ENCODE measurements around the gene PIEZO2.
"Not testable (repeated sequence)": the region's sequence is repeated elsewhere in the genome, so short reads cannot be mapped to it uniquely, and the experiment has no call there.

The PIEZO2 gene

DNA sequence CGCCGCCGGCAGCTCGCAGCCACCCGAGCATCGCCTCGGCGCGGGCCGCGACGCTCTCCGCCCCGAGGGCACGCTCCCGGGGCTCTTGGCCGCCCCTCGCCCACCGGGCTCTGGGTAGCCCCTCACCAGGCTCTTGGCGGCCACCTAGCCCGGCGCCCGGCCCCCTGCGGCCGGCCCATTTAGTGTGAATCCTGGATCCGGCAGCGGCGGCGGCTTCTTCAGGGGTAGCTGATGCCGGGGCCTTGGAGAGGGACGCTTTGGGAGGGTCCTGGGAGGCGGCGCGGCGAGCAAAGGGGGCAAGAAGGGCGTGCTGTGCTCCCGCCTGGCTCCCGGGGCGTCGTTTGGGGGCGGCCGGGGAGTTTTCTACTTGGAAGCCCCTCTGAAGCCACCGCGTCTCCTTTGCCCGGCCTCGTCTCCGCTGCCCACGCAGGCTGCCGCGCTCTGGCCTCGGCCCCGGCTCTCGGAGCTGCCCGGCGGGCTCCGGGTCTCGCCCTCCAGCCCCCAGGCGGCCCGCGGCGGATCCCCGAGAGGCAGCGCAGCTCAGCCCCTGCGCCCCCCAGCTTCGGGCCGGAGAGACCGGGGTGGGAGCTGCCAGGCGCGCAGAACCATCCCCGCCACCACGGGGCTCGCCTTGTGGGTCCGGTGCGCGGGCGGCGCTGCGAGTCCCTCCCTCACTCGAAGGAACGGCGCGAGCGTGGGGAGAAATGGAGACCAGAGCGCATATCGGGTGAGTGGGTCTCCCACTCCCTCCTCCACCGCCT, 509 bp downstream of the PIEZO2 start:
- no peak for DNase-seq

DNA sequence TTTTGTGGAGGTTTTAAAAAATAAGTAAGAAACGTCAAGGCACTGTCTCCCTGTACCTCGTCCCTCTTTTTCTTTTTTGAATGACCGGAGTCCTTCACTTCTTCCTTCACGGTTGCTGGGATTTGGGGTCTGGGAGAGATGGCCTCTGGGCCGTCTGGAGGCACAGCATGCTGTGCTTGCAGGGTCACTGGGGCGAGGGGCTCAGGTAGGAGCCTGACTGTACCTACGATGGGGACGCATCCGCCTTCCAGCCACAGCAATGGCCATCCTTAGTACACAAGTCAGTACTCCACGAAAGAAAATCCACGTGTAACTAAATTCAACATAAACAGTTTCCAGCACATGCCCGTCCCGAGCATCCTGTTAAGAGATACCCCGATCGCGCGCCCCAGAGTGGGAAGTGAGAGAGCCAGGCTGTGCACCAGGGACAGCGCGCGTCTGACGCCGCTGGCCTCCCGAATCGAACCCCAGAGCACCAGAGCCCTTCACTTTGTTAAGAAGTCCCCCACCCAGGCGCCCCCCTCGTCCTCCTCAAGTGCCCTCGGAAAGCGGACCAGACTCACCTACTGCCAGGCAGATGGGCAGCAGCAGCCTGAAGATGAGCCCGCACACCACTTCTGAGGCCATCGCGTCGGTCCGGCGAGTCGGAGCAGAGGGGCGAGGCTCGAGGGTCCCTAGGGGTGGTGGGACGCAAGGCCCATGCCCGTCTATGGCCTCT, 1.2 kb downstream of the PIEZO2 start:
- DNase-seq: no peak

DNA sequence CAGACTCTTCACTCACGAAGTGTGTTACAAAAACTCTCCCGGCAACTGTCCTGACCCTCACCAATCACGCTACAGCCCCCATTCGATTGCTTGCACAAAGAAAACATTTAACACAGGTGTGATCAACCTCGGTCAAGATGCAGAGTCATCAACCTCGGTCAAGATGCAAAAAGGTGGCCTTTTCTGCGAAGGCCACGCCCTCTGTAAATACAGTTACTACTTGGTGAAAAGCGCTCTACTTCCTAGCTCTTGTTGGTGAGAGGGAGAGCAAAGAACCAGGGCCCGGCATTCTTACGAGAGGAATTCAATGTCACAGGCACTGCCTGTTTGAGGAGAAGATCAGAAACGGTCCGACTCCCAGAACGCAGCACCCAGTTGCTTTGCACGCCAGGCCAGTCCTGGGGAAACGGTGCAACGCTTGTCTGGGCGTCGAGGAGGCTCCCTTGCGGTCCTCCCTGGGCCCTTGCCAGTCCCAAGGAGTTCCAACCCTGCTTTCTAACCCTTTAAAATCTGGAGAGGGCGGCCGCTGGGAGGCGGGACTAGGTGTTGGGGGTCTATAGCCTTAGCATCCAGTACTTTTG, 1.9 kb downstream of the PIEZO2 start:
- no peak for DNase-seq

DNA sequence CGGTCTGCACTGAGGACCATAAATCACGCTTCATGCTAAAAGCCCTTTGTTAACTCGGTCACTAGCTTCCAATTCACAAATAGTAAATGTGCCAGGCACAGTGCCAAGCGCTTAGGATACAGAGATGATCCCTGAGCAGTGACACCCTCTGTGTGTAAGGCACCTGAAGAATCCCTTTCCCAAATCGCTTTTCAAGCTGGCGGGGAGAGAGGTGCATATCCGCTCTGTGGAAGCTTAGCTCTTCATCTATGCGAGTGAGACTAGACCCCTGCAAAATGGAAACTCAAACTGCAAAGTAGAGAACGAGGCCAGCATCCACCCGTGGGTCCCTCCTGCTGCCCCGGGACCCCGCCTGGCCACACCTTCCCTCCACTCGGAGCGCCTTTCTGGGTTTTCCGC, 2.4 kb downstream of the PIEZO2 start:
- no peak for DNase-seq

DNA sequence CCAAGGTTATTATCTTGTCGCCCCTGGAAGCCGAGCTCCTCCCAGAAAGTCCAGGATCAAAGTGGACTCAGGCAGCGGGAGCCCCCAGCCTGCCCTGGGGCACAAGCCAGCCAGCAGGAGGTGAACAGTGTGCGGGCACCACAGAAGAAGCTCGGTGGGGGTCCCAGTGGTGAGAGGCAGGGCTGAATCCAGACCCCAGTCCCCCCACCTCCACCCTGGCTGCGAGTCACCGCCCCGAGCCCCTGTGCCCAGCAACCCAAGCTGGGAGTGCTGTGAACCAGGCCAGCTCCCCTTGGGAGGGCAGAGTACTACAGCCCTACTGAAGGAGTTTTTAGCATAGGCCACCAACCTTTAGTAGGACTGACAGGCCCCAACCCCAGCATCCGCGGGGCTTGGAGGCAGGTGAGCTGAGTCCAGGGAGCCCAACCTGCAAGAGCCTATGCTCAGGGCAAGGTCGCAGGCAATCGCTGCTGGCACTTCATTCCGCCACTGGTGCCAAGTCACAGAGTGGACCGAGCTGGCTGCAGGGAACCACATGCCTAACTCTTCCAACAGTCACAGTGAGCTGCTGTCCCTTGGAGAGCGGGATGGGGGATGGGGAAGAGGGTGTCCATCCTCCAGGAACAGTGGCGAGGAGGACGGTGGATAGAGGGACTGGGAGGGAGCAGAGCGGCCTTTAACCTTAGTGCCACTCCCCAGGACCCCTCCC, 3.0 kb downstream of the PIEZO2 start:
- DNase-seq: no peak

DNA sequence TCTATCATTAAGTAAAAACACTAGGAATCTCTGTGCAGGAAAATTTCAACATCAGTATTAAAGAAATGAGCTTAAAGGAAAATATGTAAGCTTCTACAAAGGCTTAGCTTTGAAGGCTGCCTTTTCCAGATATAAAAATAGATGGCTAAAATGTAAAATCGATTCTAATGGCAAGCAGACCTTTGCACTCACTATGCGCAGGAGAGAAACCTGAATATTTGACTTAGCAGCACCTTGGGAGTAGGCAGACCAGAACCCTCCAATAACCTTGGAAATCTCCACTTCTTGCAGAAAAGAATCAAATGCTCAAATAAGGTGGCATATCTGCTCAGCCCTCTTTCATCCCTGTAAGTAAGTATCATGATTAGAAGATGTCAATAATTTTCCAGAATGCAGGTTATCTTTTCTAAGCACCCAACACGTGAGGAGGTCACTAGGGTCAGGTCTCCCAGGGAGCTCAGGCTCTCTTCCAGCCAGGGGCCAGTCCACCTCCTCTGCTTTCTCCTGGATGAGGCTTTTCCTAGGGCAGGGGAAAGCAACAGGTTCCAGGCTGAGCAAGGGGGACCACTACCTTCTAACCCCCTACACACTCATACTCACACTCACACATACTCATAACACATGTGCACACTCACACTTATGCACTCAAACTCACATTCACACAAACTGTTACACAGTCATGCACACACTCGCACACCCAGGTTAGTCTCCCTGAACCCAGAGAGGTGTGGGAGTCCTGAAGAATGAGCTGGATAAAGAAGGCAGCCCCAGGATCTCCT, 3.8 kb downstream of the PIEZO2 start:
- no peak for DNase-seq

DNA sequence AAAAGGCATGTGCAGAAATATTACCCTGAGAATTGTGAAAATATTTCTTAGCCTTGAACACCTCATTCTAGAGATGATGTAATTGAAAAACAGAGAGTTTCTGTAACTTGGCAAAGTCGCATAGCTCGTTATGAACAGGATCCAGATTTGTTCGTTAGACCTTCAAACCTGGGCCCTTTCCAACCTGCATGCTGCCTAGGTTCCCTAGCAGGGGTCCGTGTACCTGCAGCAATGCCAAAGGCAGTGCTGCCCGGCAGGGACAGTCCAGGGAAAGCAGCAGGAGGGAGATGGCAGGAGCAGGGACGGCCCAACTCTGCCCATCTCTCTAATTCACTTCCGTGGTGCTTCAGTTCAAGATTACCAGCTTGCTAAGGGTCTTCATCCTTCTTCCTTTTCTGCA, 12.0 kb downstream of the PIEZO2 start:
- no peak for DNase-seq

DNA sequence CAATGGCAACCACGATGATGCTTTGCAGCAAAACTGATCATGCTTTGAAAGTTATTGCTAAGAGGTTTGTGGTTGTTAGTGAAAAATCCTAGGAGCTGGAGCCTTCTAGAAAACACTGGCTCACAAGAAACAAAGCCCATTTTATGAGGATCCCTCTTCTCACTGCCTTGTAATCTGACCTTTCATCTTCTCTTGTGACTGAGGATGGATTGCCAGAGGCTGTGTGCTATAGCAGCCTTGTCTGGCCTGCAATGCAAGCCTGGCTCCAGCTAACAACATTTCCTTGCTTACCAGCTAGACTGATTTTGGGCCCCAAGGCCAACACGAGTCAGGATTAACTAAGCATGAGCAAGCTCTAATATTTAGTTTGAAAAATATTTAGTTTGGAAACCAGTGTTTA, 13.1 kb downstream of the PIEZO2 start:
- DNase-seq: no peak

DNA sequence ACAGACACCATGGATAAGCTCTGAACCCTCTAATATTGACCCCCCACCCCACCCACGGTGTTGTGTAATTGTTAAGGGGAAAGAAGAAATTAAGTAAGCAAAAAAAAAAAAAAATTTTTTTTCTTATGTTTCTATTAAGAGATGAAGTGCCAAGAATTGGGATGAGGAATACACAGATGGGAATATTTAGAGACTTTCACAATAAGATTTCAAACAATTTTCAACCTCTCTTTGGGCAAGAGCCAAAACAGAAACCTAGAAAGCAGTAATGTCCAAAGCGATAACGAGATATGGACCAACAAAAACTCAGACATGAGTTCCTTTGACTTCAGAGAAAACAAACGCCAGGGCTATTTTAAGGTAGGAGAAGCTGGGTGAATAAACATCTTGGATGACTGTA, 14.4 kb downstream of the PIEZO2 start:
- DNase-seq: no peak

DNA sequence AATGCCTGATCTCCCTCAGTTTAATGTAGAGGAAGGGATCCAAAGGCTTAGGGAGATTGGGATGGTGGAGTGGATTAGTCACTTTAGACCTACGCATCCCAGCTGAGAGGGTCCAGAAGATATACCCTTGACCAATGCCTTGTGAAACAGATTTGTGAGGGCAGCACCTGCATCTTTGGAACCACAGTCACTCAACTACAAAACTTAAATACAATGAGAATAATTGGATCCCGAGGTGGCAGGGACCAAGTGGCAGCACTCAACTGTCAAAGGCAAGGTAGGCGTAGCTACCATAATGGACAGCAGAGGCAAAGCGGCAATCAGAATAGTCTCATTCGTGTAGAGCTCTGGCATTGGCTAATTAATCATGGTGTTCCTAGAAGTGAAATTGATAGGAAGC, 20.3 kb downstream of the PIEZO2 start:
- not testable (repeated sequence) for DNase-seq

DNA sequence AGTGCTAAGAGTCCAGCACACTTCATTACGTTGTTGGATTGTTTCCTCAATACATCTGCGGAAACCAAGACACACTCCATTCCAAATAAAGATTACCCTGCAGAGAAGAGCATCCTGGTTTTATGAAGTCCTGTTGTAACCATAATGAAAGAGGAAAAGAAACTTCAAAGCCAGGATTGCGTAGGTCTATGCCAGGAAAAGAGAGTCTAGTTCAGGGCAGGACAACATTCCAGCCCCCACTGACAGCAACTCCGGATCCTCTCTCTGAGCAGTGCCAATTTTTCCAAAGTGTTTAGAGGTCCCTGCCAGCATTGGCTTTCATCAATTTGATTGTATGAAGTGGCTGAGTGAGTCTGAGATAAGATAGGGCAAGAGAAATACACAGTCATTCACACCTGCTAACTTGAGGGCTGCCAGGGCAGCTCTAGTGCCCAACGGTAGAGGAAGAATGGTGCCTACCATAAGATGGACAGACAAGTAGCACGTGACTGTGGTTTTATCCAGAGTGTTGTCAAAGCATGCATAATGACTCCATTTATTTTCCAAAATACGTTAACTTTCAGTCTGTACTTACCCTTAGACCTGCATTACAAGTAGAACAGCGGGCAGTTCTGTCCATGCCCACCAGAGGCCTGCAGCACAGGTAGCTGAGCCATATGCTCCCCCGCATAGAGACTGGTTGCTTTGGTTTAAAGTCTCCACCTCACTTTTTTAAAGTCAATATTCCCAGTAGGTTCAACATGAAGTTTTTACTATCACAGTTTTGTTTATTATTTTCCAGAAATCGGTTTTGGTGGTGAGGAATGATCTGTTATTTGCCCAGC, 23.7 kb downstream of the PIEZO2 start:
- DNase-seq: no peak

DNA sequence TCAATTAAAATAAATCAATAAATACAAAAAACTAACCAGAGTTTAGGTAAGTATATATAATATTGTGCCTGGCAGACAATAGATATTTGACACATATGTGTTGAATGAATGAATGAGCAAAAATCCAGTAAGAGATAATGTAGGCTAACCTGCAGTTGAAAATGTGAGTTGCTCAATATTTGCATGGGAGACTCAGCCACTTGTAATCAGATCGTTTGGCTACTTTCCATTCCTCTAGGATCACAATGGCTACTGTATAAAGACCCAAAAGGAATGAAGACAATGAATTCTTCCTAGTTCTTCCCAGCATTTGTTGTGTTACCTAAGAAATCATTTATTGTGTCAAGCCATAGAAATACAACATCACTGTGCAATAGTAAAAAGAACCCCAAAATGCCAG, 25.3 kb downstream of the PIEZO2 start:
- no peak for DNase-seq

DNA sequence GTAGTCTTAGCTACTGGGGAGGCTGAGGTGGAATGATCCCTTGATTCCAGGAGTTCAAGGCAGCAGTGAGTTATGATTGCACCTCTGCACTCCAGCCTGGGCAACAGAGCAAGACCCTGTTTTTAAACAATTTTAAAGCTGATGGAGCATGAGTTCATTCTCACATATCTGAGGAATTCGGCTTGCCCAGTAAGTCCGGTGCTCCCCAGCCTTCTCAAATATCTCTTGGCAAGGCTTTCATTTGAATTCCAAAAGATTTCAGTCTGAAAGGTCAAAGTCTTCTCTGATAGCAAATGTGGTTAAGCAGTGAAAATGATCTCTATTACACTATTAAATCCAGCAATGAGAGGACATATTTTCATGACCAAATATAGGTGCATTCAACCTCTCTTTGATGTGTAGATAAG, 27.9 kb downstream of the PIEZO2 start:
- no peak for DNase-seq

DNA sequence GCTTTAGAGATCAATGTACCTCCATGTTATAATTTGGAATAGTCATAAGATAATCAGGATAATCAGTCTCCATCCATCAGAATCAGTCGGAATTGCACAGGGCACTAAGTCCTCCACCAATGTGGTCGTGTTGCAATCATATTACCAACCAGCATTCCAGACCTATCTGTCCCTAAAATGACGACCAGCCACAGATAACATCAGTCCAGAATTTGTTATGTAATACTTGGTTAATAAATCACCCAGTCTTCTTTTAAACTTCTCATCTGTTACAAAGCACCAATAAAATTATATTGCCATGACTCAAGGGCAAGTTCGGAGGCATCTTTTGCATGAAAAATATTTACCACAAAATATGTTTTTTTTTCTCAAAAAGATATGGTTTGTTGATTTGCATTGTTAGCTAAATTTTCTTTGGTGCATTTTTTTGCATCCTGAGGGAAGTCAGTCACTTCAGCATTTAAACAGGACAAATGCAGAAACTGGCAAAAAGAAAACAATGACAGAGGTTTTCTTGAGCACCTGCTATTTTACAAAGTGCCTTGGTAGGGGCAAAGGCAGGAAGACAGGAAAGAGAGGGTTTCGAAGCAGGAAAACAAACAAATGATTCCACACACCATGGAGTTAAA, 29.3 kb downstream of the PIEZO2 start:
- no peak for DNase-seq

DNA sequence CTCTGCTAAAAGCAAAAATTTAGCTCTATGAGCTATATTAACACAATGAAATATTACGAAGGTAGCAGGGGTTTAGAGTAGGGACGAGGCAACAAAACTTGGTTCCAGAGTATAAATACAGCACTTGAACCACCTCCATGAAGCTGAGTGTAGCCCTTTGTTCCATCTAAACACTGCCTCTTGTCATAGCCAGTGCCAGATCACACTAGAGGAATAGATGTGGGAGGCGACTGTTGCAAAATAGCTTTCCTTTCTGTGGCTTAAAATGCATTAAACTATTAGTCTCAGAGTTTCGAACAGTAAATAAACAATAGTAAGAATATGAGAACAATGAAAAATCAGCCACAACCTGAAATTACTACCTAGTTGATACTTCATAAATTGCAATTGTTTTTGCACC, 29.8 kb downstream of the PIEZO2 start:
- no peak for DNase-seq

DNA sequence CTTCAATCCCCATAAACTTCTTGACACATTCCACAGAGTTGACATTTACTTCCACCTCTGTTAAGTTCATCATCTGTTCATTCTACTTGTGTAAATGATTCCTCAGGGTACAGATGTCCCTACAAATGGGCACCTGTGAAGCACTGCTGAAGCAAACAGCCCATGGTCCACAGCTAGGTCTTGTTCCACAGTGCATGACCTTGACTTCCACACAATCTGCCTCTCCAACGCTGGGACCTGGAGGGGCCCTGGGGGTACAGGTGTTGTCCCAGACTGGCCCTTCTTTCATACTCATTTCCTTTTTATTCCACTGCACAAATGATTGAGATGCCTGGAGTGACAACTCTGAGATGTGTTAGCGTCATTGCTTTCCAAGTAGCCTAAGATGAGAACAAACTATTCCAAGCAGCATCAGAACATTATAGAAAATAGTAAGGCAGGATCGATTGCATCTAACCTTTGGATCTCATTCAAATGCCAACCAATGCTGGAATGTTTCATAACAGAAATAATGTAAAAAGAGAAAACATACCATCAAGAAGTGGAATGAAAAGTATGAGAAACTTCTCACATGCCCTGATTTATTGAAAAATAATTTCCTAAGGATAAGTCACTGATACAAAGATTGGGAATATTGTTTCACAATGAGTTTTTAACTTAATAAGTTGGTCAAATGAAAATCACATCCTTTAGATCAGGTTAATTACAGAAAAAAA, 31.2 kb downstream of the PIEZO2 start:
- DNase-seq: no peak

DNA sequence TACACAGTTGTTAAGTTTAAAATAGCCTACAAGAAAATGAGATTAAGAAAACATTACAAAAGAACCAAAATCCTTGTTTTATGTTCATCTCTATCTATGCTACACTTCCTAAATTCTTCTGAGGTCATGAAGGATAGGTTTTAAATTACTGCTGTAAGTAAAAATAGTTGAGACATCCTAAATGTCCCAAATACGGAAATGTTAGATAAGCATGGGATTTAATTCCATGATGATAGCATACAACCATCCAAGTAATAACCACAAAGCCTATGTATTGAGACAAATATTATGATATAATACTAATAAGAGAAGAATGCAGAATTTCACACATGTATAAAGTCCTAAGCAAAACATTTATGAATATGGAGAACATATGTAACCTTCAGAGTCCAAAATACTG, 34.1 kb downstream of the PIEZO2 start:
- no peak for DNase-seq

DNA sequence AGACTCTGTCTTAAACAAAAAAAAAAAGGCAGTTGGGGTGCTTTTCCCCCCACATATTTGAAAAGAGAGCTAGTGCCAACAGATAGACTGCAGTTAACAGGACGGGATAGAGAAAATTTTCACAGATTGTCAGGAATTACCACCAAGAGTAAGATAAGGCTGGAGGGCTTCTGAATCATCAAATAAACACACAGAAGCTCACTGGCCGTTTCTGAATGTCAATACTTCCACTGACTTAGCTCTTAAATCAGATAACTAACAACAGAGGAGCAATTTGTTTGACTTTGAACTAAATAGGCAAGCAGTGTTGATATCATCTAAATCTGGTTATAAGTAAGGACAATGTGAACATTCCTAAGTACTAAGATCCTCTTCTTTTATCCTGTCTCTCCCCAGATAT, 34.7 kb downstream of the PIEZO2 start:
- no peak for DNase-seq

DNA sequence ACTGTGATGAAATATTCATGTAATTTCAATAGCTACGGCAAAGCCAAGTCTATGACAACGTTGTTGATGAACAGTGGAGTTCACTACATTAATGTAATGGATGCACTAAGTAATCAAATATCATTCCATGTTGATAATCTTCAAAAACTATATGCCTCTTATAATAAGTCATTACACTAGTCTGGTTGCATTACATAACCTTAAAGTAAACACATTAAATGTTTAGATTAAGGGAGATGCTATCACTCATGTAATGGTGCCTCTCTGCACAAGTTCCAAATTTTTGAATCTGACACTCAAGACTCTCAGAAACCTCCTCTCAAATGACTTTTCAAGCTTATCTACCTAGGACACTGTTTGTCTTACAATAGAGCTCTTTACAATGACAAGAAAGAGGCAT, 35.4 kb downstream of the PIEZO2 start:
- DNase-seq: no peak

DNA sequence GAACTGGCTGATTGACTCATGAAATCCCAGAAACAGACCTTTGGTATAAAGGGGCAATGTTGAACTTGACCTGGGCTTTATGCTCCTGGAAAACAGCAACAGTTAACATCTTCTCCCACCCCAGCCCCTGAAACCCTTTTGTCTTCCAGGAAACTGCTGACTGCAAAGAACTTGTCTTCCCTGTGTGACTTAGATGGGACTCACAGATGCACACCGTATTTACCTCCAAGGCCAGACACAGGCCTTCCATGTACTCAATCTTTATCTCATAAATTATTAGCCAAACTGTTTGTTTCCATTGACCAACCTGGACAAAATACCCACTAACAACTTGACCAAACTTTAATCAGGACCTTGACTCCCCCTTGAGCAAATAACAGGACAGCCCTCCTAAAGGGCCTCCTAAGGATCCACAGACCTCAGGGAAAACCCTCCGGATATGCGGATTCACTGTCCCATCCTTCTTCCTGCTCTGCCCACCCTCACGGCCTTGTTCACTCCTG, 36.3 kb downstream of the PIEZO2 start:
- DNase-seq: no peak

DNA sequence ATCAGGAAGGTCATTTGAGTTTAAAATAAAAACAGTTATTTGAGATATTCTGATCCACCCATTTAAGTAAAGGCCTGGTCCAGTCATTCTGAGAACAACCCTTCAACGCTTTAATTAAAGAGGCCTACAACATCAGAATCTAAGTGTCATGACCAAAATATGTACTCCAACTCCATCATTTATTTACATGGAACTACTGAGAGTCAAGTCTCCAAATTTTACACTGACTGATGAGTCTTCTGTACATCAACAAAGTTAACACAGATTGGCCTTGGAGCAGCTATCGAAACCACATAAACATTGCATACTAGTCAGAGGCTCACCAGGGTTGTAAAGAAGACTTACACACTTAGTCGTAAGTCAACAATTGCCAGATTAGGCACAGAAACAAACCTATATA, 37.1 kb downstream of the PIEZO2 start:
- no peak for DNase-seq

Measured in stimulated activated CD4-positive, alpha-beta T cell treated with anti-CD3 and anti-CD28 coated beads, Interleukin-15, amount 100 ng/mL, for 24 hours (primary cell).